Breast epithelium (tissue), 3 donors: ENCODE results near the gene SCGB3A2.

Experiments
- CTCF ChIP-seq, 3 donors: fragments of 450-650 bp; IDR thresholded peaks; one replicate each; pipeline ENCODE4 v1.5.1; 2016 to 2017; ENCODE audit warnings: antibody characterized with exemption in 3 of 3, mild to moderate bottlenecking in 3 of 3, moderate library complexity in 3 of 3
- POLR2A ChIP-seq: fragments of 450-650 bp; IDR thresholded peaks from one replicate; pipeline ENCODE4 v1.6.1; 2016; ENCODE audit warnings: antibody characterized with exemption, mild to moderate bottlenecking, moderate library complexity
- POLR2AphosphoS5 ChIP-seq, 3 donors: sonication (generic); formaldehyde crosslinking; IDR thresholded peaks; one replicate each; pipeline ENCODE4 v1.6.1; 2017; ENCODE audit warnings: antibody characterized with exemption in 3 of 3

- peak in 2 of 3 donors; percentile 51 to 59 for TF ChIP-seq CTCF (IDR thresholded peaks at IDR 0.05)
- TF ChIP-seq POLR2A: no peak
- TF ChIP-seq POLR2AphosphoS5 (IDR thresholded peaks at IDR 0.05): no peak
Observed at GRCh38 chr5:147887026-147887627, 8.6 kb downstream of the SCGB3A2 start.
